NCI-H2029 treated with DMSO at 0.1 percent for 48 hours (cell line): ENCODE measurements around the gene NRCAM.

Source experiments
- DNase-seq: peaks from one replicate; lab custom pipeline; 2025; lab: John Stamatoyannopoulos, UW

The NRCAM gene

GRCh38 chr7:108459922-108460551 is 3.8 kb upstream of the NRCAM start:
- DNase-seq, result peak; percentile 38

- DNase-seq, result no peak
Observed at GRCh38 chr7:108457871-108458270, 1.6 kb upstream of the NRCAM start.

DNA sequence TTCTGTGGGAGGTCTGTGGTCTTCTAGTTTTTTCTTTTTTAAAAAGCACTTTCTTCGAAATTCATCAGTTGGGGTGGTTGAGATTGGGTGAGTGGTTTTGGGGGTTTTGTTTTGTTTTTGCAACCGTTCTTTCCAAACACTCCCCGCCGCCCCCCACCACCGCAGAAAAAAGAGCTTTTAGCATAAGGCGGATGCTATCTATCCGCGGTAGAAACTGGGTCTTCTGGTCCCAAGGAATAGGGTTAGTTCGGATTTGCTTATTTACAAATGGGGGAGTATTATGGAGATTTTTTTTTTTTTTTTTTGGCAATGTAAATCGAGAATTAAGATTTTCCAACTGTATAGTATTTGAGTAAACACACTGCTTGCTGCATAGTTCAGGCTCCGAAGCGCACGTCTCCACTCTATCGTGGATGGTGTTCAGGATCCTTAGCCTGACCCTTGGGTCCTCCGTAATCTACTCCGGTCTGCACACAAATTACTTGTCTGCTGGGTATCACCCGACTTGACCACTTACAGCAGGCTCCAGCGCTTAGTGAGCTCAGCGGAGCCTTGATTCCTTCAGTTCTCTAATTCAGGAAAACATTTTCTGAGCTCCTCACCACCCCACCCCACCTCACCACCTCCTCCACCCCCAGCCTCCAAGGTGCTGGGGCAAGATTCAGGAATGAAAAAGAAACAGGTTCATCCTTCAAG is 757 bp upstream of the NRCAM start:
- no peak for DNase-seq

GRCh38 chr7:108455551-108455997 is 662 bp downstream of the NRCAM start:
- DNase-seq, result no peak

GRCh38 chr7:108454674-108455550 is 1.3 kb downstream of the NRCAM start:
- DNase-seq, result peak; percentile 37

GRCh38 chr7:108454317-108454673 is 1.9 kb downstream of the NRCAM start:
- DNase-seq, result no peak

- no peak for DNase-seq
Observed at GRCh38 chr7:108453320-108453719, 2.9 kb downstream of the NRCAM start.

- DNase-seq, result peak; percentile 24
Observed at GRCh38 chr7:108452707-108453106, 3.5 kb downstream of the NRCAM start.

- no peak for DNase-seq
Observed at GRCh38 chr7:108451296-108451848, 4.9 kb downstream of the NRCAM start.

DNA sequence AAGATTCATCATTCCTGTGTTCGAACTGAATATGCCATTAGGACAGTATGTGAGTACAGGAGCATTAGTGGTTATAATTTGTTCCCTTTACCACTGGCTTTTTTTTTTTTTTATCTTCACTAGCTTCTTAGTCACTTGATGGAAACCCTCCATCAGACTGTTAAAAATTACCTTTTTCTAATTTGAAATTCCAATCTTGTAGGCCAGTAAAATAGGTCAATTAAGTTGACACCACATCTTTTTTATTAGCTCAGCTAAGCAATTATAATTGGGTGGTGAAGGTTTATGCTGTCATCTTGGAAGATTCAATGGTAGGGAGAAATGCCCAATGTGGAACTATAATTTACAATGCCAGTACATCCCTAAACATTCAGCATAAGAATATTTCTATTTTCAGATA is 6.1 kb downstream of the NRCAM start:
- no peak for DNase-seq

DNA sequence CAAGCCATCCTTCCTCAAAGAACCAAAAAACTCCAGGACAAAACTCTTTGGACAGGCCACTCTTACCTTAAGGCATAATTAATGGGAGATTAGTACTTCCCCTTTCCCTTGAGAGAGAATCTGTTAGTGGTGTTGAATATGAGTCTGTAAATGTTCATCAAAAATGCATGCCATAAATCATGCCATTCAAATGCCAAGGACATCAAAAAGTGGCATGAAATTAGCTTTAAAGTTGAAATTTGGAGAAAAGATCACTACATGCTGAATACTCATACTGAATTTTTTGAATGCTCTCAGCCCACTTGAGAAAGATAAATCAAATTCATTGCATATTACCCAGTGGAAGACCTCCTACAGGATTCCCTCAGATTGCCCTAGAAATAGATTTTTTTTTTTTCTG is 6.7 kb downstream of the NRCAM start:
- no peak for DNase-seq

DNA sequence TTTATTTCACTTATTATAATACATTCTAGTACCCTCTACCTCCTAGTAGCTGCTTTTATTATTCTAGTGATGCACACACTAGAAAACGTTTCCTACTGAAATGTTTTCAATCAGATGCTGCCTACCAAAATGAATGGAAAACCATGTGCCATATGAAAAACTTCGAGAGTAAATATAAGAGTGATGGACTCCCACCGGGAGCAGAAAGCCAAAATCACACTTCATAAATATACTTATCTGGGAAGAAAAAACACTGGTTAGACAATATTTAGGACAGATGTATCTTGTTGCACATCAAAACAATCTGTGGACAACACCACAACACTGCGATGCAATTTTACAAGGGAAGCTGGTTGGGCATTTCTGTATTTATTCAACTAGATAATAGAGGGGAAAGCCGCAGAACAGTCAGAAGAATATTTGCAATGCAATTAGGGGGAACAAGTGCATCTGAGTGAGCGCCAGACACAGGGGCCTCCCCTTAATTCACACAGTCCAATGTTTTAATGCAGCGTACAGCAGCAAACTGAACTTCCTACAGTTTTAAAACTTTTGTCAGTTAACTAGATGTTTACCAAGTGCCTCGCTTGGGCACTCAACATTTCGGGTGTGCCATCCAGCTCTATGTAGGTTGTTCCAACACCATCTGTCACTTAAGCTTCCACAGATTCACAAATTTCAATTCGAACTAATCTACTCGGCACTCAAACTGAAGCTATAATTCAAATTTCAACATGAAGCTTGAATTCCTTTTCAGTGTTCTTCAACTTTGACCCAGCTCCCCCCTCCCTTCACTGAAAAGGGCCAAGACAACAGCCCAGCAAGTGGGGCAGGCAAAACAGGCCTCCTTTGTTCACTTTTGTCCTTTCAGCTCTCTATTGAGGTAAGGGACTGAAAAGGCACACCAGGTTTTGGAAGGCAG is 7.4 kb downstream of the NRCAM start:
- DNase-seq, result peak; percentile 43

GRCh38 chr7:108442039-108442568 is 14.1 kb downstream of the NRCAM start:
- DNase-seq, result peak; percentile 82

- no peak for DNase-seq
Observed at GRCh38 chr7:108441392-108441955, 14.8 kb downstream of the NRCAM start.

- DNase-seq, result no peak
Observed at GRCh38 chr7:108440613-108441012, 15.6 kb downstream of the NRCAM start.

GRCh38 chr7:108436906-108437305 is 19.3 kb downstream of the NRCAM start:
- DNase-seq, result no peak

DNA sequence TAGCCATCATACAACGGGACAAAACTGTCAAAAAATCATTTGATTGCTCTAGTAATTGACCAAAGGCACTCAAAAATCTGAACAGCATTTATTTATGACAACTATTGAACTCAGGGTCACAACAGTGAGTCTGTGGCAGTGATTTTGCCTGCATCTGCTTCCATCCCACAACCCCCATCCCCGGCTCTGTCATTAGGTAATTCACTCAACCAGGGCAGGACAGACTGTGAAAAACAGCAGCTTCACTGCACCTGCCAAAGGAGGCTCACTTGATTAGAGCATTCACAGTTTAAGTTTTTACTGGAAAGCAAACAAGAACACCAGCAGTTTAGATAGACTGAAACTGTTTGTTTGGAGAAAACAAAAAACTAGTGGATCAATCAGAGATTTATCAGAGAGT is 22.2 kb downstream of the NRCAM start:
- no peak for DNase-seq

DNA sequence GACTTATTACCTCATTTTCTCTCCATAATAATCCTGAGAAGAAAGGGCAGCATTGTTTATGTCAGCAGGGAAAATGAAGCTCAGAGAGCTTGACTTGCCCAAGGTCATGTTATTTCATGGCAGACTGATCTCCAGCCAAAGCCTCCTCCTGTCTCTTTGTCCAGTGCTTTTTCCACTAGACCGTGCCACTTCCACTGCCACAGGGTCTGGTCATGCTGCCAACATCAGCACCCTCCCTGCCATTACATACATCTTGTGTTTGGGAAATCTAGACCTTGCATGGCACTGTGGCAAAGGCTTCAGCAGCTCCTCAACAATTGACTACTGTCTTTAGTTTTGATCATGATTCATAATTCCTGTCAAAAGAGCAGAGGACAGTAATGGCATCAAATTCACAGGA is 25.1 kb downstream of the NRCAM start:
- DNase-seq, result no peak

DNA sequence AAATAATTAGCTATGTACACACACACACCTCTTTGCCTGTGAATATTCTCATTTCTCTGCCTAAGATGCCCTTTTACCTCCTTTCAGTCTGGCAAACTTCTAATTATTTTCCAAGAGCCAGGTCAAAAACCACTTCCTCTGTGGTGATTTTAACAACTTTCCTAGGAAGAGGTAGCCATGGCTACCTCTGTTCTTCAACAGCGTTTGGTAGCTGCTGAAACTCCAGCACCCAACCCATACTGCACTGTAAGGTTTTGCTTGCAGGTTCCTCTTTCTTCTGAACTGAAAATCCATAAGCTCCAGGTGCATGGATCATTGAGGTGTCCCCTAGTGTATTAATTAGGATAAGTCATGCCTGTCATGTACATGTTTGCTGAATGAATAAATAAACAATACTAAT is 25.6 kb downstream of the NRCAM start:
- DNase-seq, result no peak

DNA sequence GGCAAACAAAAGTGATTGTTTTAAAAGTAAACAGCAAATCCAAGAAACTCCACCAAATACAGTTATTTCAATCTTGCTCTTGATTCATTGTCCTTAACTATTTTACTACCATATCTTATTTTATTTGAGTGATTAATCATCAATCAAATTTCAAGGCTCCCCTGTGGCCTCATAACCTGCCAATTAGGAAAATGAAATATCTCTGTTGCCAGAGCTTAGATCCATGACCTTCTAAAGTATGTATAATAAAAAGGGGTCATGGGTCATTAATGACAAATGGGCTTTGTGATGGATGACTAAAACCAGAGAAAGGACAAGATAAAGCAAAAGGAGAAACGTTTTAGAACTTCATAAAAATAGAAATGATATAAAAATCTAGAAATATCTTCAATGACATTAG is 28.5 kb downstream of the NRCAM start:
- DNase-seq, result no peak

DNA sequence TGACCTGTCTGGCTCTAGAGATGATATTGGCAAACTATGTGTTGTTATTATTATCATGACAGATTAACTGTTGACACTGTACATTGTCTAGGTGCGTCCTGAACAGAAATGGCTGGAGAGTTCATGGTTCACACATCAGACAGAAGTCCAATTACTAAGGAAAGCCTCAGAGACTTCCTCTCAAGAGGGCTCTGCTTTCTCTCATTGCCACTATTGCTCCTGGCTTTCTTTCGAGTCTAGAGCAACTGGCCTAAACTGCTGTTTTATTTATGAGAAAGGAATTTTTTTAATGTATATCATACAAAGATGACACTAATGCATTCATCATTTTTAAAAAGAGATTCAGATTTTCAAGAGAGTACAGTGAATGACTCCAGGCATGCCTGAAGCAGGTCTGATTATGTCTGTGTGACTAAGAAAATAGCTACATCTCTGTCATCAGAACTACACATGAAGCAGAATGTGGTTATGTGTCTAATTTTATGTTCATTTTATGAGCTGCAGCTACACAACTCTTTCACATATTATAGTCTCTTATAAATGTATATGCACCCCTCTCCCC is 30.4 kb downstream of the NRCAM start:
- no peak for DNase-seq
